Peyer's patch (tissue), 4 donors: ENCODE data around the gene HBD.

Experiments used
- POLR2A ChIP-seq, 2 donors: fragments of 450-650 bp; IDR thresholded peaks; one replicate each; pipeline ENCODE4 v1.5.1; 2017; ENCODE audit warnings: antibody characterized with exemption in 2 of 2, mild to moderate bottlenecking in 2 of 2, moderate library complexity in 2 of 2
- TF ChIP-seq, protein P1 (sequence below), 6 experiments: fragments of 450-650 bp in 4 of 6; fragments of 200-600 bp in 2 of 6; sonication (generic) in 1 of 6; IDR thresholded peaks; one replicate each; pipeline ENCODE4 v1.5.1; 2017 to 2019; ENCODE audit warnings: antibody characterized with exemption in 6 of 6, mild to moderate bottlenecking in 3 of 6, moderate library complexity in 1 of 6

DNA sequence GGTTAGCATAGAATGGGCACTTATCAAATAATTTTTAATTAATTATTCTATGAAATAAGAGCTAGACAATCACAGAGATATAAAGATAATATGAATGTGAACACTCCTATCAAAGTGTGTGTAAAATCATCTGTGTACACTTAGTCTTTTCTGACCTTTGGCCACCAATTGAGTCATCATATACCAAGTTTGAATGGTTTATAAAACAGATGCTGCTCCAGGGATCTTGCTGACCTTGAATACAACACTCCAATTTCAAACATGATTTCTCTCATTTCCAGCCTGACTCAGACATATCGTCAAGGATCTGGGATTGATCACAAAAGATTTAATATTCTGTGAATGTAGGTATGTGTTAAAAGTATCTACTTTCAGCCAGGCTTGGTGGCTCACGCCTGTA is 30.9 kb downstream of the HBD start:
- TF ChIP-seq POLR2A (IDR thresholded peaks at IDR 0.05), result no peak
- TF ChIP-seq, protein P1, sequence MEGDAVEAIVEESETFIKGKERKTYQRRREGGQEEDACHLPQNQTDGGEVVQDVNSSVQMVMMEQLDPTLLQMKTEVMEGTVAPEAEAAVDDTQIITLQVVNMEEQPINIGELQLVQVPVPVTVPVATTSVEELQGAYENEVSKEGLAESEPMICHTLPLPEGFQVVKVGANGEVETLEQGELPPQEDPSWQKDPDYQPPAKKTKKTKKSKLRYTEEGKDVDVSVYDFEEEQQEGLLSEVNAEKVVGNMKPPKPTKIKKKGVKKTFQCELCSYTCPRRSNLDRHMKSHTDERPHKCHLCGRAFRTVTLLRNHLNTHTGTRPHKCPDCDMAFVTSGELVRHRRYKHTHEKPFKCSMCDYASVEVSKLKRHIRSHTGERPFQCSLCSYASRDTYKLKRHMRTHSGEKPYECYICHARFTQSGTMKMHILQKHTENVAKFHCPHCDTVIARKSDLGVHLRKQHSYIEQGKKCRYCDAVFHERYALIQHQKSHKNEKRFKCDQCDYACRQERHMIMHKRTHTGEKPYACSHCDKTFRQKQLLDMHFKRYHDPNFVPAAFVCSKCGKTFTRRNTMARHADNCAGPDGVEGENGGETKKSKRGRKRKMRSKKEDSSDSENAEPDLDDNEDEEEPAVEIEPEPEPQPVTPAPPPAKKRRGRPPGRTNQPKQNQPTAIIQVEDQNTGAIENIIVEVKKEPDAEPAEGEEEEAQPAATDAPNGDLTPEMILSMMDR (IDR thresholded peaks at IDR 0.05), result no peak
